Naive thymus-derived CD4-positive, alpha-beta T cell (primary cell): ENCODE results near the gene HYAL2. TPM values are rescaled to one million over a fixed set of nuclear protein-coding genes. Genes with fewer than 3 reads are reported as not detected.
A peak's percentile ranks its signal among the peaks of the same experiment; 100 is the strongest.

ENCODE experiments used
- ATAC-seq: fragments of 150-1000 bp; cut with Tn5 transposase; 2 replicates; pipeline ENCODE4 v1.10.0; 2021; ENCODE audit warnings: mild to moderate bottlenecking, moderate library complexity
- CTCF ChIA-PET: fragments of 350-600 bp; sonication (Branson Sonifier 250); formaldehyde crosslinking; loops from one replicate; lab custom pipeline; 2021; ENCODE audit warnings: antibody characterized with exemption; lab: Charles Lee
- POLR2A ChIA-PET: fragments of 350-600 bp; sonication (Branson Sonifier 250); formaldehyde crosslinking; loops from one replicate; lab custom pipeline; 2021; ENCODE audit warnings: antibody characterized with exemption, inconsistent platforms; lab: Charles Lee
- DNase-seq, 9 donors: peaks; one replicate each; pipeline versions ENCODE4 v3.0.0 to v3.0.0-alpha.2; 2020 to 2022; ENCODE audit warnings: mixed read lengths in 1 of 9
- H3K27ac ChIP-seq: one replicate; pipeline ENCODE4 v1.7.0; 2013; ENCODE audit warnings: mild to moderate bottlenecking, low read depth, low read length, moderate library complexity
- H3K27me3 ChIP-seq, 2 donors: one replicate each; pipeline ENCODE4 v1.7.0; 2013; ENCODE audit warnings: low read length in 2 of 2, mild to moderate bottlenecking in 2 of 2, moderate library complexity in 2 of 2; ENCODE audit not compliant: control insufficient read depth in 2 of 2, insufficient read depth in 2 of 2
- H3K36me3 ChIP-seq, 3 experiments: 1 replicate in 2 of 3; 2 replicates in 1 of 3; pipeline ENCODE4 v1.7.0; 2013; ENCODE audit warnings: low read length in 3 of 3, mild to moderate bottlenecking in 3 of 3, moderate library complexity in 1 of 3; ENCODE audit not compliant: insufficient read depth in 3 of 3, control insufficient read depth in 2 of 3
- H3K4me1 ChIP-seq, 2 donors: one replicate each; pipeline ENCODE4 v1.7.0; 2013; ENCODE audit warnings: low read length in 2 of 2, mild to moderate bottlenecking in 2 of 2, moderate library complexity in 1 of 2; ENCODE audit not compliant: control insufficient read depth in 2 of 2, insufficient read depth in 2 of 2
- H3K4me3 ChIP-seq: 2 replicates; pipeline ENCODE4 v1.7.0; 2013; ENCODE audit warnings: mild to moderate bottlenecking, low read length
- H3K9me3 ChIP-seq, 3 experiments: 1 replicate in 2 of 3; 2 replicates in 1 of 3; pipeline ENCODE4 v1.7.0; 2013; ENCODE audit warnings: low read length in 3 of 3; ENCODE audit not compliant: control insufficient read depth in 2 of 3
- H3K27ac Mint-ChIP-seq, 9 donors: one replicate each; pipeline ENCODE4 v1.8.0; 2020 to 2022; ENCODE audit warnings: mixed read lengths in 9 of 9, mild to moderate bottlenecking in 8 of 9, moderate library complexity in 5 of 9, inconsistent platforms in 2 of 9
- H3K27me3 Mint-ChIP-seq, 5 donors: one replicate each; pipeline ENCODE4 v1.8.0; 2021 to 2022; ENCODE audit warnings: mixed read lengths in 5 of 5, mild to moderate bottlenecking in 1 of 5
- H3K36me3 Mint-ChIP-seq, 5 donors: one replicate each; pipeline ENCODE4 v1.8.0; 2020 to 2022; ENCODE audit warnings: mixed read lengths in 5 of 5, mild to moderate bottlenecking in 3 of 5, inconsistent platforms in 1 of 5
- H3K4me1 Mint-ChIP-seq, 7 donors: one replicate each; pipeline ENCODE4 v1.8.0; 2020 to 2022; ENCODE audit warnings: mixed read lengths in 7 of 7, mild to moderate bottlenecking in 3 of 7, inconsistent platforms in 1 of 7
- H3K4me3 Mint-ChIP-seq, 10 donors: one replicate each; pipeline ENCODE4 v1.8.0; 2020 to 2022; ENCODE audit warnings: mild to moderate bottlenecking in 10 of 10, mixed read lengths in 10 of 10, moderate library complexity in 6 of 10, inconsistent platforms in 2 of 10
- H3K9me3 Mint-ChIP-seq, 11 donors: one replicate each; pipeline ENCODE4 v1.8.0; 2020 to 2022; ENCODE audit warnings: mixed read lengths in 11 of 11, mild to moderate bottlenecking in 4 of 11, inconsistent platforms in 1 of 11, moderate library complexity in 1 of 11
- intact Hi-C, 2 donors: fragments of 100-400 bp; cut with micrococcal nuclease; formaldehyde crosslinking; loops; one replicate each; pipeline ENCODE4 v1.15.1; 2023
- polyA plus RNA-seq, 2 donors: library from polyadenylated mRNA; unstranded; fragments of 300-500 nt; fragmentation: Illumina TruSeq; gene quantifications; one replicate each; pipeline ENCODE4 v1.2.3, GENCODE V29; 2021
- total RNA-seq, 6 experiments: library from RNA in 5 of 6; stranded (reverse) in 5 of 6; gene quantifications; 1 replicate in 5 of 6; 2 replicates in 1 of 6; pipeline ENCODE4 v1.2.3 and lab custom pipeline; 2021 to 2026

Gene HYAL2
- total and polyA plus RNA-seq, 7 experiments from 2014 or later: 1.5 to 5.3 (median 3.2) TPM

DNA sequence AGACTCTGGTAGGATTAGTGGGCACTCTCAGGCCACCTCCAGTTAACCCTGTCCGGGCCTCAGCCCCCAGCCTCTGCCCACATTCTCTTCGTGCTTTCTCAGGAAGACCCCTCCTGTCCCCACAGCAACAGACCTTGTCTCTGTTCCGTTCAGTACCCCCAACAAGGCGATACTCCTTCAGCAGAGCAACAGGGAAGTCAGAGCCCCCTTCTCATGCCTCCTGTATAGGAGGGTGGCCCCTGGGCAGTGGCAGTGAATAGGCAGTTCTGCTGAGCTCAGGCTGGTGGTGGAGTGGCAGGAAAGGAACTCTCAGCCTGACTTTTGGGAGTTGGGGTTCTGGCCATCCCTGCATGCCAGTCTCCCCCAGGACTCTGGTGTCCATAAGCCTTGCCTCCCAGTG, 53.1 kb downstream of the HYAL2 start:
- CTCF ChIA-PET: no interaction called here
- Histone ChIP-seq H3K4me3 (no peak overlapping the region), H3K27ac (no peak overlapping the region), H3K4me1 (peaks cover 10 to 13% of the 10 kb centered on the region in 2 donors), H3K36me3 (no peaks in the 10 kb centered on the region), H3K27me3 (peaks cover 7 to 10% of the 10 kb centered on the region in 2 donors), H3K9me3 (no peaks in the 10 kb centered on the region)
- H3K9me3 Mint-ChIP-seq: peaks cover 0 to under 1% (median 0%) of the 10 kb centered on the region in 11 donors
- no peak overlapping the region for H3K4me3 Mint-ChIP-seq
- H3K27me3 Mint-ChIP-seq: peaks cover 10 to 43% (median 12%) of the 10 kb centered on the region in 5 donors
- no peak for DNase-seq
- no peak overlapping the region for H3K27ac Mint-ChIP-seq
- no peak for ATAC-seq
- intact Hi-C loops: no loop called here
- H3K36me3 Mint-ChIP-seq: no peaks in the 10 kb centered on the region
- H3K4me1 Mint-ChIP-seq: peaks cover 10 to 18% (median 12%) of the 10 kb centered on the region in 7 donors
- POLR2A ChIA-PET: interaction anchor here (0.9 kb wide), 1 partner anchor 19 kb away, joined by 3 read pairs; no protein-coding TSS in a partner anchor

DNA sequence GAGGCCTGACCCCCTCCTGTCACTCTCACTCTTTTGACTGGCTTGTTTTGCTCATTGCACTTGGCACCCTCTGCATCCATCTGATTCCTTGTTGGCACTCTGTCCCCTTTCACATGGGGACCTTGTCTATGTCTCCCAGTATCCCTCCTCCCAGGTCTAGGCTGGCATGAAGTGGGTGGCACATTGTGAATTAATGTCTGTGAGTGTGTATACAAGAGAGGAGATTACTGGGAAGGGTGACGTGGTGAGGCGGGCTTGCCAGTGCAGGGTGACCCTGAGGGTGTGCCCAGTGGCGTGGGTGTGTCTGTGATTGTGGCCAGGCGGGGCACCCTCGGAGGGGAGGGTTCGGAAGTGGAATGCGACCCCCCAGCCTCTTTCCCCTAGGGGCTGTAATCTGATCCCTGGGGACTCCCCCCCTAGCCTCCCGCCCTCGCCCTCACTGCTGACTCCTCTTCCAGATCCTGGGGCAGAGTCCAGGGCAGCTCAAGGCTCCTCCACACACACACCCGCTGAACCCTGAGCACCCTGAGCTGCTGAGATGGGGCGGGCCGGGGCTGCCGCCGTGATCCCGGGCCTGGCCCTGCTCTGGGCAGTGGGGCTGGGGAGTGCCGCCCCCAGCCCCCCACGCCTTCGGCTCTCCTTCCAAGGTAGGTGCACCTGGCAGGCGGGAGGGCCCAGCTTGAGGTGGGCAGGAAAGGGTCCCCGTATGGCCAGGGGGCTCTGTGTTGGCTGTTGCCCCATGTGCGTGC, 53.7 kb downstream of the HYAL2 start, which contains the start of gene SEMA3B:
SEMA3B (plus strand) TSS at position 445 of the 749 bp plus-strand sequence; CDS start at position 539, 94 bp downstream.
- peak within 1 kb of the TSS in 1 of 9 donors; percentile 23 for H3K27ac Mint-ChIP-seq
- ChIA-PET POLR2A (interaction anchor here (0.9 kb wide), 1 partner anchor 18 kb away, joined by 3 read pairs; no protein-coding TSS in a partner anchor), CTCF (no interaction called here)

DNA sequence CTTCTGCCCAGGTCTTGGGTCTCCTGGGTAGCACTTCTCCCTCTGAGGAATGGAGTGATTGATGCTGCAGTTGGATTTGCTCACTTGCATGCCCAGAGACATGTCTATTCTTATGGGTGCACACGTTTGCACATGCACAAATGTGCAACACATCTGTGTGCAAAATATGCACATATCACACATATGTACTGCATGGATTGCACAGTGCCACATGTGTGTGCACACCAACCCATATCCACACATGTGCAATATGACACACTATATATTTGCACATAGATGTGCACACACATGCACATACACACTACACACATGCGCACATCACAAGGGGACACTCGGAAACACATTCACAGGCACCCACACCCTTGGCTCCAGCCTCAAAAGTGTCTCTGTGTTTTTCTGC, 54.3 kb downstream of the HYAL2 start:
- peak overlapping the region in 1 of 9 donors; percentile 23 for H3K27ac Mint-ChIP-seq

More for the DNA sequence above, 53.7 kb downstream of the HYAL2 start, which contains the start of gene SEMA3B:
- Histone ChIP-seq H3K9me3 (no peaks in the 10 kb centered on the region), H3K27me3 (peaks cover 4% of the 10 kb centered on the region in 2 donors), H3K4me1 (peaks cover 5 to 7% of the 10 kb centered on the region in 2 donors), H3K27ac (no peak within 1 kb of the TSS), H3K36me3 (no peaks in the 10 kb centered on the region), H3K4me3 (no peak within 1 kb of the TSS)
- ATAC-seq: no peak
- intact Hi-C loops: no loop called here
- Mint-ChIP-seq H3K4me1 (peaks cover 5 to 13% (median 9%) of the 10 kb centered on the region in 7 donors), H3K27me3 (peaks cover 4 to 38% (median 6%) of the 10 kb centered on the region in 5 donors), H3K4me3 (no peak within 1 kb of the TSS), H3K36me3 (no peaks in the 10 kb centered on the region), H3K9me3 (no peaks in the 10 kb centered on the region)
- DNase-seq: no peak

More for the DNA sequence above, 54.3 kb downstream of the HYAL2 start:
- Histone ChIP-seq H3K4me1 (peaks cover 4% of the 10 kb centered on the region in 2 donors), H3K27ac (no peak overlapping the region), H3K27me3 (peaks cover 3% of the 10 kb centered on the region in 2 donors), H3K9me3 (no peaks in the 10 kb centered on the region), H3K36me3 (no peaks in the 10 kb centered on the region), H3K4me3 (no peak overlapping the region)
- no peaks in the 10 kb centered on the region for H3K36me3 Mint-ChIP-seq
- ChIA-PET POLR2A (no interaction called here), CTCF (interaction anchor here (1.3 kb wide), 1 partner anchor 9 kb away, joined by 4 read pairs; no protein-coding TSS in a partner anchor)
- H3K9me3 Mint-ChIP-seq: no peaks in the 10 kb centered on the region
- peaks cover 5 to 11% (median 9%) of the 10 kb centered on the region in 7 donors for H3K4me1 Mint-ChIP-seq
- H3K4me3 Mint-ChIP-seq: no peak overlapping the region
- no peak for DNase-seq
- peaks cover 4 to 37% (median 5%) of the 10 kb centered on the region in 5 donors for H3K27me3 Mint-ChIP-seq
- intact Hi-C loops: no loop called here
- no peak for ATAC-seq

Other genes with a start within 250 kb of the HYAL2 start
- 100 to 1,000 TPM; 223 to 420 (median 342) TPM for gene RBM5, start 233.8 kb downstream of the HYAL2 start, total RNA-seq
- 10 to 100 TPM; 45.6 to 63.1 TPM for gene RBM5, start 233.8 kb downstream of the HYAL2 start, polyA plus RNA-seq
- 1 to 10 TPM in 1 of 5 experiments, under 1 TPM in 2, not detected in 2; 0.34 to 1.1 (median 0.69) TPM for gene SEMA3F, start 167.4 kb downstream of the HYAL2 start, total RNA-seq
- not detected for gene SEMA3F, start 167.4 kb downstream of the HYAL2 start, polyA plus RNA-seq
- gene GNAT1, start 131.1 kb downstream of the HYAL2 start, total RNA-seq: 1 to 10 TPM in 1 of 5 experiments, under 1 TPM in 1, not detected in 3; 0.24 to 1.2 TPM
- gene GNAT1, start 131.1 kb downstream of the HYAL2 start, polyA plus RNA-seq: not detected
- 1 to 10 TPM in 1 of 5 experiments, not detected in 4; 1.8 TPM for gene SLC38A3, start 117.5 kb downstream of the HYAL2 start, total RNA-seq
- not detected for gene SLC38A3, start 117.5 kb downstream of the HYAL2 start, polyA plus RNA-seq
- gene GNAI2, start 86.5 kb downstream of the HYAL2 start, total RNA-seq: 100 to 1,000 TPM; 225 to 442 (median 282) TPM
- 100 to 1,000 TPM; 443 to 527 TPM for gene GNAI2, start 86.5 kb downstream of the HYAL2 start, polyA plus RNA-seq
- gene SEMA3B, start 53.6 kb downstream of the HYAL2 start, total RNA-seq: 1 to 10 TPM in 3 of 5 experiments, under 1 TPM in 2; 0.73 to 3.7 (median 1.4) TPM
- gene SEMA3B, start 53.6 kb downstream of the HYAL2 start, polyA plus RNA-seq: not detected
- not detected for gene LSMEM2, start 43.7 kb downstream of the HYAL2 start, total RNA-seq
- gene LSMEM2, start 43.7 kb downstream of the HYAL2 start, polyA plus RNA-seq: under 1 TPM in 1 of 2 donors, not detected in 1; 0.15 TPM
- 10 to 100 TPM; 53.7 to 85.1 (median 64.7) TPM for gene IFRD2, start 30.3 kb downstream of the HYAL2 start, total RNA-seq
- 10 to 100 TPM; 57.2 to 69.7 TPM for gene IFRD2, start 30.3 kb downstream of the HYAL2 start, polyA plus RNA-seq
- gene HYAL3, start 23.3 kb downstream of the HYAL2 start, total RNA-seq: 10 to 100 TPM in 1 of 5 experiments, 1 to 10 TPM in 4; 3.4 to 10.7 (median 4.2) TPM
- gene HYAL3, start 23.3 kb downstream of the HYAL2 start, polyA plus RNA-seq: 1 to 10 TPM; 2.3 to 3.3 TPM
- gene NAA80, start 23.3 kb downstream of the HYAL2 start, total RNA-seq: 10 to 100 TPM; 30.2 to 44.9 (median 33.6) TPM
- gene NAA80, start 23.3 kb downstream of the HYAL2 start, polyA plus RNA-seq: 10 to 100 TPM; 13.7 to 15.2 TPM
- under 1 TPM in 4 of 5 experiments, not detected in 1; 0.22 to 0.51 (median 0.28) TPM for gene HYAL1, start 19.2 kb downstream of the HYAL2 start, total RNA-seq
- under 1 TPM; 0.12 to 0.41 TPM for gene HYAL1, start 19.2 kb downstream of the HYAL2 start, polyA plus RNA-seq
- 10 to 100 TPM; 16.8 to 25.0 (median 20.5) TPM for gene TUSC2, start 5.5 kb upstream of the HYAL2 start, total RNA-seq
- 10 to 100 TPM; 38.0 to 45.5 TPM for gene TUSC2, start 5.5 kb upstream of the HYAL2 start, polyA plus RNA-seq
- gene RASSF1, start 18.1 kb upstream of the HYAL2 start, total RNA-seq: 100 to 1,000 TPM in 1 of 5 experiments, 10 to 100 TPM in 4; 39.4 to 105 (median 69.6) TPM
- gene RASSF1, start 18.1 kb upstream of the HYAL2 start, polyA plus RNA-seq: 10 to 100 TPM; 32.7 to 47.9 TPM
- gene ZMYND10, start 23.0 kb upstream of the HYAL2 start, total RNA-seq: 1 to 10 TPM in 4 of 5 experiments, under 1 TPM in 1; 0.91 to 3.8 (median 2.8) TPM
- gene ZMYND10, start 23.0 kb upstream of the HYAL2 start, polyA plus RNA-seq: under 1 TPM; 0.07 to 0.30 TPM
- gene NPRL2, start 28.0 kb upstream of the HYAL2 start, total RNA-seq: 10 to 100 TPM; 35.3 to 48.9 (median 47.7) TPM
- gene NPRL2, start 28.0 kb upstream of the HYAL2 start, polyA plus RNA-seq: 10 to 100 TPM; 27.2 to 36.2 TPM
- 10 to 100 TPM; 23.3 to 42.6 (median 32.8) TPM for gene CYB561D2, start 28.1 kb upstream of the HYAL2 start, total RNA-seq
- 10 to 100 TPM; 42.4 to 52.9 TPM for gene CYB561D2, start 28.1 kb upstream of the HYAL2 start, polyA plus RNA-seq
- 10 to 100 TPM; 17.7 to 32.4 (median 19.9) TPM for gene TMEM115, start 36.8 kb upstream of the HYAL2 start, total RNA-seq
- 10 to 100 TPM; 26.0 to 40.9 TPM for gene TMEM115, start 36.8 kb upstream of the HYAL2 start, polyA plus RNA-seq
- 1 to 10 TPM in 4 of 5 experiments, under 1 TPM in 1; 0.97 to 6.2 (median 2.5) TPM for gene CACNA2D2, start 180.9 kb upstream of the HYAL2 start, total RNA-seq
- under 1 TPM; 0.32 to 0.38 TPM for gene CACNA2D2, start 180.9 kb upstream of the HYAL2 start, polyA plus RNA-seq
- 10 to 100 TPM; 11.1 to 67.5 (median 16.4) TPM for gene C3orf18, start 245.0 kb upstream of the HYAL2 start, total RNA-seq
- 10 to 100 TPM; 12.8 to 17.4 TPM for gene C3orf18, start 245.0 kb upstream of the HYAL2 start, polyA plus RNA-seq
- gene HEMK1, start 246.8 kb upstream of the HYAL2 start, total RNA-seq: 10 to 100 TPM; 32.1 to 71.1 (median 66.1) TPM
- gene HEMK1, start 246.8 kb upstream of the HYAL2 start, polyA plus RNA-seq: 10 to 100 TPM; 35.2 to 35.3 TPM